Endothelial cell of umbilical vein (primary cell): ENCODE data around the gene R3HCC1L. TPM values are rescaled to one million over a fixed set of nuclear protein-coding genes. Genes with fewer than 3 reads are reported as not detected.

Experiments used
- BruUV-seq: library from RNA; stranded (reverse); fragments of 400-500 nt; replicated peaks from 2 replicates; lab custom pipeline; 2021; lab: Mats Ljungman, UMichigan
- CTCF ChIA-PET: fragments of 300-600, 350-600 bp; sonication (Branson Sonifier 250); formaldehyde crosslinking; loops from one replicate; lab custom pipeline; 2021; ENCODE audit warnings: antibody characterized with exemption, inconsistent platforms; lab: Charles Lee
- POLR2A ChIA-PET: fragments of 300-600, 350-600 bp; sonication (Branson Sonifier 250); formaldehyde crosslinking; loops from one replicate; lab custom pipeline; 2021; ENCODE audit warnings: antibody characterized with exemption, inconsistent platforms; lab: Charles Lee
- DNase-seq: peaks from one replicate; pipeline ENCODE4 v3.0.0-alpha.2; 2011; ENCODE audit warnings: low read depth, low spot score
- FAIRE-seq: peaks from 2 replicates; lab custom pipeline; 2011; peaks lifted over from hg19 to GRCh38; lab: Jason Lieb, UNC
- H2AFZ ChIP-seq: 2 replicates; pipeline ENCODE4 v1.6.0; 2012; ENCODE audit warnings: low read depth, low read length, control low read depth, inconsistent platforms
- H3K27ac ChIP-seq: 2 replicates; pipeline ENCODE4 v1.5.1; 2011; ENCODE audit warnings: low read depth, mild to moderate bottlenecking, control low read depth, low read length, moderate library complexity; ENCODE audit not compliant: insufficient read depth
- H3K27me3 ChIP-seq, 2 experiments: 2 replicates each; pipeline versions ENCODE4 v1.6.0 to v1.6.1; 2011; ENCODE audit warnings: low read length in 2 of 2, mixed read lengths in 1 of 2; ENCODE audit not compliant: control insufficient read depth in 2 of 2, insufficient read depth in 2 of 2
- H3K36me3 ChIP-seq, 2 experiments: 2 replicates in 1 of 2; 3 replicates in 1 of 2; pipeline ENCODE4 v1.5.1; 2011; ENCODE audit warnings: low read length in 2 of 2, mild to moderate bottlenecking in 1 of 2, moderate library complexity in 1 of 2; ENCODE audit not compliant: control insufficient read depth in 2 of 2, insufficient read depth in 2 of 2; ENCODE audit errors: extremely low read depth in 1 of 2
- H3K4me1 ChIP-seq: 3 replicates; pipeline ENCODE4 v1.5.1; 2011; ENCODE audit warnings: mild to moderate bottlenecking, low read length; ENCODE audit not compliant: control insufficient read depth, insufficient read depth; ENCODE audit errors: extremely low read depth
- H3K4me2 ChIP-seq: 2 replicates; pipeline ENCODE4 v1.6.1; 2011; ENCODE audit warnings: low read length, control low read depth, mixed read lengths; ENCODE audit not compliant: insufficient read depth
- H3K4me3 ChIP-seq, 3 experiments: fragments of 200-600 bp in 1 of 3; sonication (generic), shearing (Covaris generic) in 1 of 3; replicated peaks in 1 of 3; 2 replicates each; pipeline ENCODE4 v1.5.1; 2011 to 2016; ENCODE audit warnings: control low read depth in 3 of 3, low read length in 3 of 3, mild to moderate bottlenecking in 2 of 3, inconsistent platforms in 1 of 3, low read depth in 1 of 3, moderate library complexity in 1 of 3; ENCODE audit not compliant: insufficient read depth in 1 of 3
- H3K79me2 ChIP-seq: 2 replicates; pipeline ENCODE4 v1.6.0; 2012; ENCODE audit warnings: low read length, inconsistent platforms; ENCODE audit not compliant: control insufficient read depth, insufficient read depth
- H3K9ac ChIP-seq: replicated peaks from 2 replicates; pipeline ENCODE3; 2011; ENCODE audit warnings: low read length, control low read depth; ENCODE audit not compliant: insufficient read depth; ENCODE audit errors: extremely low read depth
- H3K9me1 ChIP-seq: replicated peaks from 3 replicates; pipeline ENCODE4 v1.6.0; 2011; ENCODE audit warnings: mild to moderate bottlenecking, low read length; ENCODE audit not compliant: control insufficient read depth, insufficient read depth; ENCODE audit errors: extremely low read depth
- H3K9me3 ChIP-seq: replicated peaks from 2 replicates; pipeline ENCODE4 v1.5.1; 2012; ENCODE audit warnings: low read length, inconsistent platforms; ENCODE audit not compliant: control insufficient read depth, insufficient read depth
- H4K20me1 ChIP-seq: replicated peaks from 2 replicates; pipeline ENCODE3; 2011; ENCODE audit warnings: mild to moderate bottlenecking, low read length; ENCODE audit not compliant: control insufficient read depth, insufficient read depth; ENCODE audit errors: extremely low read depth
- EZH2 ChIP-seq: IDR thresholded peaks from 2 replicates; pipeline ENCODE4 v1.6.1; 2012; ENCODE audit warnings: borderline replicate concordance, low read depth, mild to moderate bottlenecking, moderate library complexity, low read length, inconsistent platforms; ENCODE audit not compliant: severe bottlenecking
- FOS ChIP-seq: IDR thresholded peaks from 2 replicates; pipeline ENCODE4 v1.6.1; 2011; ENCODE audit warnings: mild to moderate bottlenecking, low read length, moderate library complexity, borderline replicate concordance; ENCODE audit not compliant: insufficient read depth
- GATA2 ChIP-seq: IDR thresholded peaks from 2 replicates; pipeline ENCODE4 v1.7.0; 2011; ENCODE audit warnings: low read depth, mild to moderate bottlenecking, moderate library complexity, mixed read lengths, low read length; ENCODE audit not compliant: insufficient read length, insufficient read depth
- JUN ChIP-seq: IDR thresholded peaks from 2 replicates; pipeline ENCODE4 v1.6.1; 2011; ENCODE audit warnings: borderline replicate concordance, low read depth; ENCODE audit not compliant: insufficient read length, insufficient read depth
- MYC ChIP-seq: IDR thresholded peaks from one replicate; pipeline ENCODE4 v1.6.1; 2011; ENCODE audit warnings: mild to moderate bottlenecking, low read depth, low read length
- POLR2A ChIP-seq: IDR thresholded peaks from 2 replicates; pipeline ENCODE4 v1.6.1; 2012; ENCODE audit warnings: low read depth, mild to moderate bottlenecking, control low read depth, low read length
- POLR2AphosphoS5 ChIP-seq: IDR thresholded peaks from 2 replicates; pipeline ENCODE4 v1.6.1; 2012; ENCODE audit warnings: low read depth, mild to moderate bottlenecking, control low read depth, low read length, moderate library complexity; ENCODE audit not compliant: insufficient read depth
- dilution Hi-C: fragments of 300-500 bp; cut with MboI; formaldehyde crosslinking; loops from one replicate; pipeline ENCODE4 v1.15.0; 2019; ENCODE audit warnings: low sequenced_read_pairs; ENCODE audit not compliant: extremely low pct_ligation_motif_present
- intact Hi-C: fragments of 100-400 bp; cut with micrococcal nuclease; formaldehyde crosslinking; loops from one replicate; pipeline ENCODE4 v1.10.0; 2022
- polyA plus RNA-seq, 4 experiments: library from polyadenylated mRNA; depleted of rRNA in 3 of 4; stranded (reverse) in 3 of 4; unstranded in 1 of 4; fragments of >200 nt; gene quantifications; 2 replicates each; pipeline versions ENCODE4 v1.2.1 to v1.2.3, GENCODE V29; 2011 to 2012; ENCODE audit warnings: missing spikeins in 1 of 4
- total RNA-seq: library from RNA; stranded (reverse); gene quantifications from 2 replicates; pipeline ENCODE4 v1.2.3, GENCODE V29; 2021
- TF ChIP-seq, protein P1 (sequence below): IDR thresholded peaks from 2 replicates; pipeline ENCODE4 v1.6.1; 2011; ENCODE audit not compliant: insufficient read depth, insufficient read length
- TF ChIP-seq, protein P2 (sequence below), 2 donors: IDR thresholded peaks; 1 replicate in 1 of 2; 2 replicates in 1 of 2; pipeline ENCODE4 v1.5.1; 2011; ENCODE audit warnings: low read length in 2 of 2, mild to moderate bottlenecking in 2 of 2, moderate library complexity in 2 of 2, control low read depth in 1 of 2, inconsistent platforms in 1 of 2, low read depth in 1 of 2; ENCODE audit not compliant: insufficient read depth in 1 of 2; ENCODE audit errors: extremely low read depth in 1 of 2

R3HCC1L gene
- total and polyA plus RNA-seq, 2 donors (not counting 3 experiments of a cell fraction or from before 2014, with no cell fraction given) = 6.3 to 12.4 TPM

DNA sequence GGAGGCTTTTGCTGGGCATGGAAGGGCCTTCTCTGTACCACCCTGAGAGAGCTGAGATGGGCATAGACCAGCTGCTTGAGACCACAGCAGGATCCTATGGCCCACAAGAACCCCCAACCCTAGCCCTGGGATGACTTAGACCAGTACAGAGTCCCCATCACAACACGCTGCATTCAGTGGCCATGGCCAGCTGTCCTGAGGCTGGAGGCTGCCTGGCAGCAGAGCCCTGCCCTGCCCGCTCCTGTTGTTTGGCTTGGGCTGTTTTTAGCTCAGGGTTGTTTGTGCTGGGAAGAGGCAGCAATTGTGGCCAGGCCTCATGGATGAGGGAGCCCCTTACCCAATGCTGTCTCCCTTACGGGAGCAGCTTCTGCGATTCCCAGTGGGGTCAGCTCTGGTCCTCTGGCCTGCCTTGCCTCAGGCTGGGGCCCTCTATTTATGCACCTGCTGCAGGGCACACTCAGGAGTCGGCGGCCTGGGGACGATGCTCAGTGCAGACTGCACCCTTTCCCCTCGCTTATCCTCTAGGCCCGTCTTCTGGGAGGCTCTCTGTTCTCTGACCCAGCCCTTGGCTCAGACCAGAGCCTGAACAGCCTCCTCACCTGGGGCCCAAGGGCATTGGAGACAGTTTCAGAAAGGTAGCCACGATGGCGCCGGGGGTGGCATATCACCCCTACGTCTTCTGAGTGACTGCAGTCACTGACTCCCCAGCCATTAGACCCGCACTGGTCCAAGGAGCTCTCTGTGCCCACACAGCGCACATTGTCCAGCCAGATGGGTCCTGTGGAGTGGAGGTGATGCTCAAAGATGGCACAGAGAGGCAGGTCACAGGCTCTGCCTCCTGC lies 127.2 kb downstream of the R3HCC1L start:
- TF ChIP-seq POLR2AphosphoS5 = no peak
- TF ChIP-seq MYC = no peak
- TF ChIP-seq, protein P1, sequence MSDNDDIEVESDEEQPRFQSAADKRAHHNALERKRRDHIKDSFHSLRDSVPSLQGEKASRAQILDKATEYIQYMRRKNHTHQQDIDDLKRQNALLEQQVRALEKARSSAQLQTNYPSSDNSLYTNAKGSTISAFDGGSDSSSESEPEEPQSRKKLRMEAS = no peak
- TF ChIP-seq GATA2 = no peak
- TF ChIP-seq, protein P2, sequence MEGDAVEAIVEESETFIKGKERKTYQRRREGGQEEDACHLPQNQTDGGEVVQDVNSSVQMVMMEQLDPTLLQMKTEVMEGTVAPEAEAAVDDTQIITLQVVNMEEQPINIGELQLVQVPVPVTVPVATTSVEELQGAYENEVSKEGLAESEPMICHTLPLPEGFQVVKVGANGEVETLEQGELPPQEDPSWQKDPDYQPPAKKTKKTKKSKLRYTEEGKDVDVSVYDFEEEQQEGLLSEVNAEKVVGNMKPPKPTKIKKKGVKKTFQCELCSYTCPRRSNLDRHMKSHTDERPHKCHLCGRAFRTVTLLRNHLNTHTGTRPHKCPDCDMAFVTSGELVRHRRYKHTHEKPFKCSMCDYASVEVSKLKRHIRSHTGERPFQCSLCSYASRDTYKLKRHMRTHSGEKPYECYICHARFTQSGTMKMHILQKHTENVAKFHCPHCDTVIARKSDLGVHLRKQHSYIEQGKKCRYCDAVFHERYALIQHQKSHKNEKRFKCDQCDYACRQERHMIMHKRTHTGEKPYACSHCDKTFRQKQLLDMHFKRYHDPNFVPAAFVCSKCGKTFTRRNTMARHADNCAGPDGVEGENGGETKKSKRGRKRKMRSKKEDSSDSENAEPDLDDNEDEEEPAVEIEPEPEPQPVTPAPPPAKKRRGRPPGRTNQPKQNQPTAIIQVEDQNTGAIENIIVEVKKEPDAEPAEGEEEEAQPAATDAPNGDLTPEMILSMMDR (IDR thresholded peaks at IDR 0.05; ENCODE audit: extremely low read depth in 1 of 2, insufficient read depth in 1 of 2, low read depth in 1 of 2, low read length in 2 of 2) = no peak
- TF ChIP-seq FOS = no peak
- no peak for TF ChIP-seq JUN
- TF ChIP-seq POLR2A = no peak
- no peak for TF ChIP-seq EZH2
- ChIA-PET CTCF (interaction anchor here (1.1 to 6.3 kb wide), 7 partner anchors 41 to 1016 kb away, joined by 4 to 73 read pairs (median 10); no protein-coding TSS in a partner anchor), POLR2A (no interaction called here)
- dilution Hi-C loops (no loop called here), intact Hi-C loops (loop anchor here (1.0 to 5.0 kb wide), 5 partner anchors 48 to 401 kb away; no protein-coding TSS in a partner anchor)
- H3K4me1 ChIP-seq = no peaks in the 10 kb centered on the region
- H3K79me2 ChIP-seq = no peaks in the 10 kb centered on the region
- no peaks in the 10 kb centered on the region for H3K36me3 ChIP-seq
- H3K9me3 ChIP-seq = no peaks in the 10 kb centered on the region
- no peak for FAIRE-seq
- H3K9ac ChIP-seq = no peak overlapping the region
- no peak overlapping the region for H3K4me3 ChIP-seq
- H3K27ac ChIP-seq = no peak overlapping the region
- no TSS peak for BruUV-seq
- H3K9me1 ChIP-seq = no peaks in the 10 kb centered on the region
- H2AFZ ChIP-seq = no peak overlapping the region
- no peaks in the 10 kb centered on the region for H3K27me3 ChIP-seq
- no peaks in the 10 kb centered on the region for H4K20me1 ChIP-seq
- H3K4me2 ChIP-seq = no peak overlapping the region
- DNase-seq = no peak
